Adipose tissue (tissue), 3 donors: Measurements from ENCODE around the gene ABL1. TPM values are rescaled to one million over a fixed set of nuclear protein-coding genes. Genes with fewer than 3 reads are reported as not detected.

Experiments
- H3K27ac ChIP-seq: one replicate; pipeline ENCODE4 v1.5.1; 2013; ENCODE audit warnings: low read depth, low read length
- WGBS, 3 donors: extraction: QIAGEN DNeasy Blood & Tissue Kit; methylation state at CpG; one replicate each; pipeline ENCODE4 v1.1.7; 2013; 5-methylcytosine and 5-hydroxymethylcytosine counted together
- polyA plus RNA-seq, 3 donors: library from polyadenylated mRNA; stranded (reverse); fragments of 200-250 nt; gene quantifications; one replicate each; pipeline ENCODE4 v1.2.3, GENCODE V29; 2013
- donor health status: healthy with polysubstance abuse.
- donor health status: Bipolar disorder and iron deficiency.
- donor health status: healthy.

Gene ABL1
- polyA plus RNA-seq, 3 donors = 17.0 to 75.0 (median 58.1) TPM

- WGBS, 3 donors = 53 to 71% (median 70%) methylated on average over 23 to 24 of the region's 24 CpGs
- H3K27ac ChIP-seq = no peak overlapping the region
These were observed 60.6 kb downstream of the ABL1 start for GRCh38 chr9:130895481-130896232.

GRCh38 chr9:130896233-130897014, 61.4 kb downstream of the ABL1 start, which contains the start of gene QRFP:
QRFP (minus strand) TSS chr9:130896812; CDS start chr9:130893838, 2,974 bp downstream.
- WGBS, 3 donors = 66 to 71% (median 70%) methylated on average over 27 of the region's 27 CpGs
- no peak within 1 kb of the TSS for H3K27ac ChIP-seq

DNA sequence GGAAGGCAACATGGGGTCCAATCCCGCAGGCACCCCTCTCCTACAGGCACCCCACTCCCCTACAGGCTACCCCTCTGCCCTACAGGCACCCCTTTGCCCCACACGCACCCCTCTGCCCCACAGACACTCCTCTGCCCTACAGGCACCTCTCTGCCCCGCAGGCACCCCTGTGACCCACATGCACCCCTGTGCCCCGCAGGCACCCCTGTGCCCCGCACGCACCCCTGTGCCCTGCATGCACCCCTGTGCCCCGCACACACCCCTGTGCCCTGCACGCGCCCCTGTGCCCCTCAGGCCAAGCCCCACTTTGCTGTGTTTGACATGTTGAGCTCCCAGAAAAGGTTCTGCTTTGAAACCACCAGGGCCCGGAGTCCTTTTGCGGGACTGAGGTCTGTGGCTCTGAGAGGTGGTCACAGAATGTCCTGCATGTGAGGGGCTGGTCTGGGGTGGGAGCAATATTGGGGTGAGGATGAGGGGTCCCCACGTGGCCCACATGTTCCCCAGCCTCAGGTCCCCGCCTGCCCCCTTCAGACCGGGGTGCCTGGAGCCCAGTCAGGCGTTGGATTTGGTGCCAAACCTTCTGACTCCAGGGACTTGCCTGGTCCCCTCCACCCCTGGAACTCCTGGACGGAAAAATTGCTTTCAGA, 62.2 kb downstream of the ABL1 start:
- H3K27ac ChIP-seq = no peak overlapping the region
- WGBS, 3 donors = 75 to 86% (median 79%) methylated on average over 16 of the region's 16 CpGs

DNA sequence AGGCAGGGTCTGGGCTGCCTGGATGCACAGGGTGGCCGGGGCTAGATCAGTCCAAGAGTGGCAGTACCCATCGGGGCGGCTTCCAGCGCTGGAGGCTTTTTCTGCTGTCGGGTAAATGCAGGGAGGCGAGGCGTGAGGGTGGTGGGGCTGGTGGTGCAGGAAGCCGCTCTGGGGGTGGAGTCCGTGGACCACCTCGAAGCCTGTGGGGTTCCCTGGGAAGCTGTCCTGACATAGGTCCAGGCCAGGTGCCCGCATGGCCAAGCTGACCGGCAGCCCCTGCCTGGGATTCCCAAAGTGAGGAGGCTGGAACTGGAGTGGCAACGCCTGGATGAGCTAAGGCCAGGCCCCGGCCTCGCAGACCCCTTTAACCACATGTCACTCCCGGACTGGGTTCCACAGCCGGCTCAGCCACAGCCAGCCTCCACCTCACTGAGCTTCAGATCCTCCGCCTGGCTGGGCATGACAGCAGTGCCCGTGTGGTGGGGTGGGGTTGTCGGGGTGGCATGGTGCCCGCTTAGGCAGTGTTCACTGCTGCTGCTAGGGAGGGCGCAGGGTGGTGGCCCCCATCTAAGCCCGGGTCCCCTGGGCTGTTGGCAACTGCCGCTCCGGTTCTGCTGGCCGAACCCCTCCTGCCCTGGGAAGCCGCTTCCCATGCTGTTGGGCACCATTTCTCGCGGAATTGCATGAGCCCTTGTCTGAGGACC, 62.9 kb downstream of the ABL1 start:
- WGBS, 3 donors = 72 to 77% (median 72%) methylated on average over 29 of the region's 29 CpGs
- no peak overlapping the region for H3K27ac ChIP-seq

DNA sequence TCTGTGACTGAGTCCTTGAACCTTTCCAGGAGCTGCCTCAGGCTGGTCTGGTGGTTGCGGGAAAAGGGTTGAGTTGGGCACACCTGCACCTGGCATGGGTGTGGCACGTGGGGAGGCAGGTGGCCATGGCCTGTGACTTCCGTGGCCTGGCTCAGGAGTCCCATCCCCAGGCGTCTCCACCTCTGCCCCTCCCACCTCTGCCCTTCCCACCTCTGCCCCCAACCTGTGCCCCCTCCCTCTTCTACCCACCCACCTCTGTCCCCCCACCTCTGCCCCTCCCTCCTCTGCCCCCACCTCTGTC, 63.4 kb downstream of the ABL1 start:
- H3K27ac ChIP-seq = no peak overlapping the region
- 33 to 76% (median 74%) methylated on average over 4 of the region's 4 CpGs for WGBS, 3 donors

DNA sequence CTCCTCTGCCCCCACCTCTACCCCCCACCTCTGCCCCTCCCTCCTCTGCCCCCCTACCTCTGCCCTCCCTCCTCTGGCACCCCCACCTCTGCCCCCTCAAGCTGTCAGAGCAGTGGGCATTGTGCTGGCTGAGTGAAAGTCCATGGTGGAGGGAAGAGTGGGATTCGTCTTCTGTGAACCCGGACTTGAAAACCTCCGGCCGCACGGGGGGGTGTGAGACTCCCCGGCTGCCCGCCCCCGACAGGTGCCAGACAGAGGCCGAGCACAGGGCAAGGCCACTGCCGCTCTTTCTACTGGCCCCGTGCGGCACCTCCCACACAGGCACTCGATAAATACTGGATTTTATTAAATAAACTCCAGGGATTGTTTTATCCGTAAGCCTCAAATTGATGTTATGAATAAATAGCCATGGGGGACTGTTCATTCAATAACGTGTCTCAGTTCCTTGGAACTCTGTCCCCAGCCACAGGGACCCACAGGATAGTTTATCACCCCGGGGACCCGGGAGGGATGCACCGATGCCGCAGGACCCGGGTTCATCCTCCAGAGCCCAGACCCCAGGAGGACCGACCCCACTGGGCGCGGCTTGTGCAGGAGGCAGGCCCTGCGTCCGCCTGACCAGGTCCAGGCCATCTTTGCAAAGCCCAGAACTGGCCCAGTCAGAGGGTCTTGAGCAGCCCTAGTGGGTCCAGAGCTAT, 64.1 kb downstream of the ABL1 start:
- WGBS, 3 donors = 42 to 70% (median 62%) methylated on average over 25 of the region's 25 CpGs
- H3K27ac ChIP-seq = no peak overlapping the region

DNA sequence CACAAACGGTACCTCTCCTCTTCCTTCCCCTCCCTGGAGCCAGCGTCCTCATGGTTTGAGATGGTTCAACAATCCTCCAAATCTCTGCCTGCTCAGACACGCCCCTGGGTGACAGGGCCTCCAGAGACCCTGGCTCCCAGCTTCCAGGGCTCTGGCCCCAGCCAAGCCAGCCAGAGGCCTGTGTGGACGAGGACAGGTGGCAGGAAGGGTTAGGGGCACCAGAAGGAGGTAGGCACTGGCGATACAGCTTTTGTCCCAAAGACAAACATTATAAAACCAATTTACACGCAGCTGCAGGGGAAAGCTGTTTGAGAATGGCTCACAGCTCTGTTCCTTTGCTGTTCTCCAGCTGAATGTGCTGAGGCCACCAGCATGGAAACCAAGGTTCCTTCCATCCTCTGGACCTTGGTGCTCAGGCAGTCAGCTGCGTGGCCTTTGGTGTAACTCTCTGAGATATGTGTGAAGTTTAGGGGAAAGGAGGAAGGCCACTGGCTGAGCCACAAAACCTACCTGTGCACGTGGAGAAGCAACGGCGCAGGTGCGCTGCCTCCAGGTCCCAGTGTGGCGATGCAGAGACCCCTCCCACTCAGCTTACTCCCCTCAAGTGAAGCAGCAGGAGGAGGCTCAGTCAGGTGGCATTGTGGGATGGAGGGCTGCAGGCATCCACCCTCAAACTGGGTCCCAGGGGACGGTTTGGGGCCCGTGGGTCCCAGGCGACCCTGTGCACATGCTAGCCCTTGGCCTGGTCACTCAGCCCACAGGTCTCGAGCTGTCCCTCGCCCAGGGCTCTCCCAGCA, 65.8 kb downstream of the ABL1 start:
- 72 to 75% (median 73%) methylated on average over 17 of the region's 17 CpGs for WGBS, 3 donors
- H3K27ac ChIP-seq = no peak overlapping the region

- H3K27ac ChIP-seq = no peak overlapping the region
- 79 to 84% (median 81%) methylated on average over 15 to 17 of the region's 17 CpGs for WGBS, 3 donors
These were observed 66.6 kb downstream of the ABL1 start for GRCh38 chr9:130901498-130902203.

DNA sequence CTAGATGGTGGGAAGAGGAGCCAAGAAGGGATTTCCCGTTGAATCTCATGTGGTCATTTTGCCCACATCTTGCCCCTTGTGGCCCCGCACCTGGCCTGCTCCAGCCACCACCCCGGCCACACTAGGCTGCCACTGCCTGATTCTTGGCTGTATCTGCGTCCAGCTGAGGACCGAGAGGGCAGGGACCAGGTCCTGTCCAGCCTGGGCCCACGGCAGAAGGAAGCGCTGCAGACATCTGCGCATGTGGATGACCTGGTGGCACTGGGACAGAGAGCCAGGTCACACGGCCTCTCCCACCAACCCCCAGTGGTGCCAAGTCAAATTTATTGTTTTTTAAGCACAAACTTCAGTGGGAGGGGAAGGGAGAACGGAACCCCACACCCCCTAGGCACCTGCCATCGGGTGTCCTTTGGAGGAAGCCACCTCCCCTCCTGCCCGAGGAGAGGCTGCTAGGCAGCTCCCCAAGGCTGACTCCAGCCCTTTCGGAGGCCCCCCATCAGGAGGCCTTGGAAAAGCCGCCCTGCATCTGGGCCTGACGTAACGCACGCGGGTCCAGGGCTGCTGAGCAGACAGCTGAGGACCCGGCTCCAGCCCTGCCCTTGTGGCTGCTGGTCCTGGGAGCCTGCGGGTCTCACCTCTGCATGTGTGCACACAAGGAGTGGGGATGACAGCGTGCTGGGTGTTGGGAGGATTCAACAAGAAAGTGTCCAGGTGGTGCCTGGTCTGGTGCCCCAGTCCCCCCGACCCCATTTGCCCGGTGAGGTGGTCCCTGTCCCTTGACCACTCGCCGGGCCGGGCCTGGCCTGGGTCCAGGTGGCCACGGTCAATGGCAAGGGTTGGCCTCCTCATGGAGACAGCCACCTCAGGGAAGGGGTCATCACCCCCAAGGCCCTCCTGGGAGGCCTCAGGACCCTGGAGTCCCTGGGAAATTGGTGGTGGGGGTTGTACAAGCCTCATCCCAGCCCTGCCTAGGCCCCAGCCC, 67.4 kb downstream of the ABL1 start:
- WGBS, 3 donors = 72 to 78% (median 73%) methylated on average over 27 of the region's 27 CpGs
- no peak overlapping the region for H3K27ac ChIP-seq

DNA sequence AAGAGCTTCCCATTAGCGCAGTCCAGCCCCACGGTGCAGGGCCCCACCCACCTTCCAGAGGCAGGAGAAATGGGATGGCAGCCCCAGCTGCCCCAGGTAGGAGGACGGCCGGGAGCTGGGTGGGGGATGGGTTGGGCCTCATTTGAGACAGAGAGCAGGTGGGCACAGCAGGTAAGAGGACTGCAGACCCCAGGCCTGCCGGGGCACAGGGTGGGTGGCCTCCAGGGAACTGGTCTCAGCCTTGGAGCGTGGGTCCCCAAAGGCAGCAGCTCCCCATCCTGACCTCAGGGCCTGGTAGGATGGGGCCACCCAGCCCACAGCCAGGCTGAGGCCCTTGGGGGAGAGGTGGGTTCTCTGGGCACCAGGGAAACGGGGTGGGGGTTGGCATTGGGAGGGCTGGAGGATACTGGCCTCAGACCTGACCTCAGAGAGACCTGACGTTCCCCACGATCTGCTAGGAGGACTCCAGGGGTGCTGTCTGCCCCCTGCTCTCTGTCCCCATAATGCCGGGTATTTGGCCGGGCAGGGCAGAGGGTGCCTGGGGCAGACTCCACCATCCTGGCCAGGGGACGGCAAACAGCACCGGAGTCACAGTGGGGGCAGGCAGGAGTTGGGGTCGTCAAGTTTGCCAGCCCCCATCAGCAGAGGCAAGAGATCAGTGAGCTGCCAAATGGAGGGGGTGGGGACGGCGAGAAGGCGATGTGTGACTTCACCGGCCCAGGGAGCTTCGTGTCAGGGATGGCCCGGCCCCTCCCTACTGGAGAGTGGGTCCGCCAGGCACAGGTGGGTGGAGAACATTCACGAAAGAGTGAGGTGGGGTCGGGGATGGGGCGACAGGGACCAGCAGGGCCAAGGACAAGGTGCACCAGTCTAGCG, 68.4 kb downstream of the ABL1 start:
- H3K27ac ChIP-seq = no peak overlapping the region
- WGBS, 3 donors = 66 to 72% (median 69%) methylated on average over 25 of the region's 25 CpGs

DNA sequence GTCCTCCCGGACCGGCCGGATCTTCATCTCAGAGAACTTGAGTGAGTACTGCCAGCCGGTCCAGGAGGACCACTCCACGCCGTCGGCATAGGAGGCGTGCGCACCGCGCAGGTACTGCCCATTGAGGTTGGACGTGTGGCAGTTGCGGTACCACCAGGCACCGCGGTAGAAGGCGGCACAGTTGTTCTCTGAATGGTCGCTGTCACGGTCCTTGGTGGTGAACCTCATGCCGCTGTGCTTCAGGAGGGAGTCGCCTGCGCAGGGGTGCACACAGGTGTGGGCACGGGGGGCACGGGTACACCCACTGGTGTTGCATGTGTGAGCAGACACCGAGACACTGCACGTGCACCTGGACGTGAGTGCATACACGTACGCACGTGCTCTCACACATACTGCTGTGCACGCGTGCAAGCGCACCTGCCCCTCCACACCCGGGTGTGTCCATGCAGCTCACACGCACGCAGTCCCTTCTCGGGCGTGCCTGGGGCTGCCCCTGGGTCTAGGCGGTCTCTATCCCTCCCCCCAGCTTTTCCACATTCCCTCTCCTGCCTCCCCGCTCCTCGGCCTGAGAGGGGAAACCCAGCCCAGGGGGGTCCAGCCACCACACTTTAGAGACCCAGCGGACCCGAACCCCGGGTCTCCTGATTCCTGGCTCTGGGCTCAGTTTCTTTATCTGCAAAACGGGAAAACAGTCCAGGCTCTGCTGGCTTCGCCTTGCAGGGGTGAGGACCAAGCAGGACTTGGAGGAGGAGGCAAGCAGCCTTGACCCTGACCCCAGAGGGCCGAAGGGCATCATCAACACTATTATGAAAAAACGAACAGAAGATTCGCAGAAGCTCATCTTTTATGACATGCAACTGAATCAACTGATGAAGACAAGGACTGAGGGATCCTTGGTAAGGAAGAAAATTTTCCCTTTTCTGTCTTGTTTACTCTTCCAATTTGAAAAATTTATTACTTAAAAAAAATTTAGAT, 69.3 kb downstream of the ABL1 start:
- no peak overlapping the region for H3K27ac ChIP-seq
- 82 to 88% (median 86%) methylated on average over 48 of the region's 48 CpGs for WGBS, 3 donors

DNA sequence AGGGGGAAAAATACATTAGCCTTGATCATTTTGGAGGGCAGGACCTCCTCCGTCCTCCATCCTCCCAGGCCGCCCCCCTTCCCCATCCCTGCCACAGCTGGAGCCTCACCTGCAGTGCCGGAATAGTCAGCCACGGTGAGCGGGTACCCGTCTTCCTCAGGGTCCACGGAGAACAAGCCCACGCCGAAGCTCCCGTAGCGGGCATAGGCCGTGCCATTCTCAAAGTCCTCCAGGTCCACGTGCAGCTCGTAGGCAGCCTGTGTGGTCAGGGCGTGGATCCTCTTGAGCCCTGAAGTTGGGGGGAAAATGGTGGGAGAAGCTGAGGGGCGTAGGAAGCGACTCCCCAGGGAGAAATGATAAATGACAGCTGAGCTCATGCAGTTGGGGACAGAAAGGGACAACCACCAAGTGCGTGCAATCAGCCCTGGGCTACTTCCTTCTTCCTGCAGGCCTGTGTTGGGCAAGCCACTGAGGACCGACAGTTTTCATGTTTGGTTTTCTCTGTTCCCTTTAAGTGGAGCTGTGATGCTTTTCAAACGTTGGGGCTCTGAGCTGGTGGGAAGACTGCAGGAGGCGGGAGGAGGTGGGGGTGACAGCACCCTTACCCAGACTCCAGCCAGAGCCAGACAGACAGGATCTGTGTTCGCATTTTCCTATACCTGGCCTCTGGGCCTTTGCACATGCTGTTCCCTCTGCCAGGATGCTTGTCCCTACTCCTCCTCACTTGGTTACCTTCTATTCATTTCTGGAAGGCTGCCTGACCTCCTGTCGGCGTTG, 70.3 kb downstream of the ABL1 start:
- WGBS, 3 donors = 87 to 88% (median 88%) methylated on average over 23 to 24 of the region's 24 CpGs
- H3K27ac ChIP-seq = no peak overlapping the region
